DMS 273 (cell line): ENCODE data around the gene TAF5L.
A peak's percentile ranks its signal among the peaks of the same experiment; 100 is the strongest.

Source experiments
- DNase-seq: peaks from one replicate; lab custom pipeline; 2025; ENCODE audit not compliant: unreplicated experiment; lab: John Stamatoyannopoulos, UW

The TAF5L gene

GRCh38 chr1:229625915-229626831, at the start of gene TAF5L, which contains the start of gene URB2:
Gene TAF5L (minus strand): TSS chr1:229626122. CDS start chr1:229614482, 11,640 bp downstream.
Gene URB2 (plus strand): TSS chr1:229626247. CDS start chr1:229627634, 1,387 bp downstream.
- peak; percentile 98 for DNase-seq

- no peak for DNase-seq
These were observed 49.5 kb upstream of the TAF5L start for GRCh38 chr1:229675396-229675795.

- DNase-seq = no peak
These were observed 48.1 kb upstream of the TAF5L start for GRCh38 chr1:229674042-229674441.

GRCh38 chr1:229672246-229672645, 46.3 kb upstream of the TAF5L start:
- no peak for DNase-seq

GRCh38 chr1:229671310-229671709, 45.4 kb upstream of the TAF5L start:
- no peak for DNase-seq

GRCh38 chr1:229669333-229669732, 43.4 kb upstream of the TAF5L start:
- no peak for DNase-seq

- no peak for DNase-seq
These were observed 40.7 kb upstream of the TAF5L start for GRCh38 chr1:229666585-229666984.

- DNase-seq = no peak
These were observed 40.1 kb upstream of the TAF5L start for GRCh38 chr1:229665912-229666558.

- DNase-seq = peak; percentile 50
These were observed 38.3 kb upstream of the TAF5L start for GRCh38 chr1:229664133-229664689.

GRCh38 chr1:229661897-229662296, 36.0 kb upstream of the TAF5L start:
- no peak for DNase-seq

- peak; percentile 87 for DNase-seq
These were observed 35.3 kb upstream of the TAF5L start for GRCh38 chr1:229661022-229661877.

- DNase-seq = no peak
These were observed 32.3 kb upstream of the TAF5L start for GRCh38 chr1:229657993-229658755.

GRCh38 chr1:229655781-229656180, 29.9 kb upstream of the TAF5L start:
- DNase-seq = no peak

GRCh38 chr1:229653420-229653819, 27.5 kb upstream of the TAF5L start:
- DNase-seq = no peak

- DNase-seq = no peak
These were observed 25.6 kb upstream of the TAF5L start for GRCh38 chr1:229651546-229651945.

- no peak for DNase-seq
These were observed 24.1 kb upstream of the TAF5L start for GRCh38 chr1:229650045-229650444.

- DNase-seq = no peak
These were observed 22.5 kb upstream of the TAF5L start for GRCh38 chr1:229648406-229648805.

GRCh38 chr1:229645324-229645993, 19.5 kb upstream of the TAF5L start:
- DNase-seq = no peak

GRCh38 chr1:229643996-229644745, 18.2 kb upstream of the TAF5L start:
- DNase-seq = no peak
